ENCODE results near the gene CD37.
"Not testable (repeated sequence)": the region's sequence is repeated elsewhere in the genome, so short reads cannot be mapped to it uniquely, and the experiment has no call there.

CD37 gene

DNA sequence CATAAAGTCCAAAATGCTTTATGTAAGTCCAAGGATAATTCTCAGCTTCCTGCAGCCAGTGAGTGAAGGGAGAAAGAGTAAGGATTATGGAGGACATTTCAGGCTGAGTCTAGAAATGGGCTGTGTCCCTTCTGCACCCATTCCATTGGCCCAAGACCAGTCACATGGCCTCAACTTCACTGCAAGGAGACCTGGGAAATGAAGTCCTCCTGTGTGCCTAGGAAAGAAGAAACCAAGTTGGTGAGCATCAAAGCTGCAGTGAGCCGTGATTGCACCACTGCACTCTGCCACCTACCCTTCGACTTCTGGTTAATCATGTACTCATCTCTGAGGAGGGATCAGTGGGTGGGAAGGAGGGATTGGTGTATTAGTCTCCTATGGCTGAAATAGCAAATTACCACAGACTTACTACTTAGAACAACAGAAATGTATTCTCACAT is 3.6 kb upstream of the CD37 start:
- TF ChIP-seq, protein P1, sequence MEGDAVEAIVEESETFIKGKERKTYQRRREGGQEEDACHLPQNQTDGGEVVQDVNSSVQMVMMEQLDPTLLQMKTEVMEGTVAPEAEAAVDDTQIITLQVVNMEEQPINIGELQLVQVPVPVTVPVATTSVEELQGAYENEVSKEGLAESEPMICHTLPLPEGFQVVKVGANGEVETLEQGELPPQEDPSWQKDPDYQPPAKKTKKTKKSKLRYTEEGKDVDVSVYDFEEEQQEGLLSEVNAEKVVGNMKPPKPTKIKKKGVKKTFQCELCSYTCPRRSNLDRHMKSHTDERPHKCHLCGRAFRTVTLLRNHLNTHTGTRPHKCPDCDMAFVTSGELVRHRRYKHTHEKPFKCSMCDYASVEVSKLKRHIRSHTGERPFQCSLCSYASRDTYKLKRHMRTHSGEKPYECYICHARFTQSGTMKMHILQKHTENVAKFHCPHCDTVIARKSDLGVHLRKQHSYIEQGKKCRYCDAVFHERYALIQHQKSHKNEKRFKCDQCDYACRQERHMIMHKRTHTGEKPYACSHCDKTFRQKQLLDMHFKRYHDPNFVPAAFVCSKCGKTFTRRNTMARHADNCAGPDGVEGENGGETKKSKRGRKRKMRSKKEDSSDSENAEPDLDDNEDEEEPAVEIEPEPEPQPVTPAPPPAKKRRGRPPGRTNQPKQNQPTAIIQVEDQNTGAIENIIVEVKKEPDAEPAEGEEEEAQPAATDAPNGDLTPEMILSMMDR (IDR thresholded peaks at IDR 0.05; ENCODE audit: insufficient read depth, low read depth, low read length, missing control alignments) = no peak
- DNase-seq (ENCODE audit: low read depth) = peak; percentile 90
- H3K4me3 ChIP-seq (ENCODE audit: low read depth, low read length) = peak overlapping the region; percentile 36

DNA sequence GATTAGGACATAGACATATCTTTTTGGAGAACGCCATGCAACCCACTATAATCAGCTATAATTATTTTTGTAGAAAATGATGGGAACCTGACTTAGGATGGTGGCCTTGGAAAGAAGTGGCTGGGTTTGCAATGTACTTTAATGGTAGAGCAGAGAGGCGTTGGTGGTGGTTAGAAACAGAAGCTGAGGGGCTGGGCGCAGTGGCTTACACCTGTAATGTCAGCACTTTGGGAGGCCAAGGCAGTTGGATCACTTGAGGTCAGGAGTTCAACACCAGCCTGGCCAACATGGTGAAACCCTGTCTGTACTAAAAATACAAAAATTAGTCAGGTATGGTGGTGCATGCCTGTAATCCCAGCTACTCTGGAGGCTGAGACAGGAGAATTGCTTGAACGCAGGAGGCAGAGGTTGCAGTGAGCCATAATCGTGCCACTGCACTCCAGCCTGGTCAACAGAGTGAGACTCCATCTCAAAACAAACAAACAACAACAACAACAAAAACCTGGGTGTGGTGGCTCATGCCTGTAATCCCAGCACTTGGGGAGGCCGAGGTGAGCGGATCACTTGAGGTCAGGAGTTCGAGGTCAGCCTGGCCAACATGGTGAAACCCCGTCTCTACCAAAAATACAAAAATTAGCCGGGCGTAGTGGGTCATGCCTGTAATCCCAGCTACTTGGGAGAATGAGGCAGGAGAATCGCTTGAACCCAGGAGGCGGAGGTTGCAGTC is 2.4 kb upstream of the CD37 start:
- DNase-seq (ENCODE audit: low read depth) = not testable (repeated sequence)
- H3K4me3 ChIP-seq (ENCODE audit: low read depth, low read length) = peak overlapping the region; percentile 84; the same call in 1 of the 2 replicates

DNA sequence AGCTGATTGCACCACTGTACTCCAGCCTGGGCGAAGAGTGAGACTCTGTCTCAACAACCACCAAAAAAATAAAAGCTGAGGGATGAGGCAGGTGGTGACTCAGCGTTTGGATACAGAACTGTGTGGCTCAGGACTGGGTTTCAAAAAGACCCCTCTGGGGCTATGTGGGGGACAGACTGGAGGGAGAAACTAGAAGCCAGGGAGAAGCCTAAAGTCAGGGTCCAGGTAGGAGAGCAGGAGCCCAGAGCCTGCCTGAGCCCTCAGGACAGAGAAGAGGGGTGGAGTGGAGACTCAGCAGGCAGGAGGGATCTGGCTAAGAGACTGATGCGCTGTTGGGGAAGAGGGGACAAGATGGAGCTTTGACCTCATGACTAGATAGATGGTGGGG is 1.8 kb upstream of the CD37 start:
- no peak for DNase-seq (ENCODE audit: low read depth)
- peak overlapping the region; percentile 84 for H3K4me3 ChIP-seq (ENCODE audit: low read depth, low read length)
- TF ChIP-seq, protein P1 (IDR thresholded peaks at IDR 0.05; ENCODE audit: insufficient read depth, low read depth, low read length, missing control alignments) = no peak

DNA sequence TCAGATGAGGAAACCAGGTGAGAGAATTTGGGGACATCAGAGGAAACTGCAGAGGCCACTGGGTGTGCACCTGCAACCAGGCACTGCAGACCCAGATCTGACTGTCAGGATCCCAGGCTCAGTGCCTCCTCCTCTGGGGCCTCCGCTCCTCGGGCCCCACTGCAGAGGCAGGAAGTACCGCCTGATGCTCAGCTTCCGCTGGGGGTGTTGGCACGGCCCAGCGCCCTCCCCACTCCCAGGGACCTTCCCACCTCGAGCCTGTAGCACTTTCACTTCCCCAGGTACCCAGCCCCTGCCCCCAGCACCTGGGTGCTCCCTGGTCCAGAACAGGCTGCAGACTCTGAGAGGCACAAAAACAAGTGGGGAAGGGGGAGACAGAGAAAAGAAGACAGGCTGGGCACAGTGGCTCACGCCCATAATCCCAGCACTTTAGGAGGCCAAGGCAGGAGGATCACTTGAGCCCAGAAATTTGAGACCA is 1.4 kb upstream of the CD37 start:
- H3K4me3 ChIP-seq (ENCODE audit: low read depth, low read length) = peak overlapping the region; percentile 84
- TF ChIP-seq, protein P1 (IDR thresholded peaks at IDR 0.05; ENCODE audit: insufficient read depth, low read depth, low read length, missing control alignments) = no peak
- DNase-seq (ENCODE audit: low read depth) = peak; percentile 93

DNA sequence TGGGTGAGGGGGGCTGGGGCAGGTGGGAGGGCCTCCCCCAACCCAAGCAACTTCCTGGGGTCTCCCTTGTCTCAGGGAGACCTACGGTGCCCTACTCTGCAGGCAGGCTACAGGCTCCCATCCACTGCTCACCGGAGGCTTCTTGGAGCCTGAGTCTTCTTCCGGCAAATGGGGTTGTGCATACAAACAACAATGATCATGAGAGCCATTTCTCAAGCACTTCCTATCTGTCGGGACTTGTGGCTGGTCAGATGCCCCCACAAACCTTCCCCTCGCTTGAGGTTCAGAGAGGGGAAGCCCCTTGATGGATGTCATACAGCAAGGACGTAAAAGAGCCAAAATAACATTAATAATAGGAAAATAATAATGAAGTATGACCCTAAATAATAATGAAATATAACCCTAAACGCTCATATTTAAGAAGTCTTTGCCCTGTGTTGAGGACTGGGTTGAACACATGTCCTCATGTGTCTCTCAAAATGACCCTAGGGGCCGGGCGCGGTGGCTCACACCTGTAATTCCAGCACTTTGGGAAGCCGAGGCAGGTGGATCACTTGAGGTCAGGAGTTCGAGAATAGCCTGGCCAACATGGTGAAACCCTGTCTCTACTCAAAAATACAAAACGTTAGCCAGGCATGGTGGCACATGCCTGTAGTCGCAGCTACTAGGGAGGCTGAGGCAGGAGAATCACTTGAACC is 727 bp downstream of the CD37 start:
- TF ChIP-seq, protein P1 (IDR thresholded peaks at IDR 0.05; ENCODE audit: insufficient read depth, low read depth, low read length, missing control alignments) = no peak
- peak overlapping the region; percentile 84 for H3K4me3 ChIP-seq (ENCODE audit: low read depth, low read length)
- peak; percentile 73 for DNase-seq (ENCODE audit: low read depth)

DNA sequence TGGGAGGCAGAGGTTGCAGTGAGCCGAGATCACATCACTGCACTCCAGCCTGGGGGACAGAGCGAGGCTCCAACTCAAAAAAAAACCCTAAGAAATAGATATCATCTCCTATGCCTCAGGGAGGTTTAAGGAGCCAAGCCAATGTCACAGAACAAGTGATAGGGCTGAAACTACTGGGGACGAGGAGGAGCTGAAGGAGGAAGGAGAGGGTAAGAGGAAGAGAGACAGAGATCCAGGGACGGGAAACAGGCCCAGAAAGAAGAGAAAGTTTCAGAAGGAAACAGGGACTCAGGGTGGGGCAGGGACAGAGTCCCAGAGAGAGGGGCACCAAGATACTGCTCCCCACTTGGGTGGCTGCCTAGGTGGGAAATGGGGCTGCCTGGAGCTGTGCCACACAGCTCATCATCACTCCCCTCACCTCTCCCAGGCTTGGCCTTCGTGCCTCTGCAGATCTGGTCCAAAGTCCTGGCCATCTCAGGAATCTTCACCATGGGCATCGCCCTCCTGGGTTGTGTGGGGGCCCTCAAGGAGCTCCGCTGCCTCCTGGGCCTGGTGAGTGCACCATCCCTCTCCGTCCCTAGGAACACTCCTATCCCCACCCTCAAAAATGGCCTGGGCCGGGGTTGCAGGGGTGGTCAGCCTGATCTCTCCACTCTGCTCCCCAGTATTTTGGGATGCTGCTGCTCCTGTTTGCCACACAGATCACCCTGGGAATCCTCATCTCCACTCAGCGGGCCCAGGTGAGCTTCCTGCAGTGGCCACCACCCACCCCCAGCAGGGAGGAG is 1.5 kb downstream of the CD37 start:
- TF ChIP-seq, protein P1 (IDR thresholded peaks at IDR 0.05; ENCODE audit: insufficient read depth, low read depth, low read length, missing control alignments) = no peak
- H3K4me3 ChIP-seq (ENCODE audit: low read depth, low read length) = peak overlapping the region; percentile 84
- DNase-seq (ENCODE audit: low read depth) = no peak

Measured in GM12865 (cell line).